Trophoblast cell (in vitro differentiated cells and primary cell): ENCODE data around the gene PDLIM5.
A peak's percentile ranks its signal among the peaks of the same experiment; 100 is the strongest.

Experiments used
- DNase-seq, 2 donors: peaks; one replicate each; pipeline ENCODE4 v3.0.0-alpha.2; 2016
- H2AFZ ChIP-seq: 2 replicates; pipeline ENCODE4 v1.6.1; 2013; ENCODE audit warnings: low read length, moderate library complexity, mild to moderate bottlenecking; ENCODE audit not compliant: insufficient read depth, poor library complexity
- H2AK5ac ChIP-seq: 2 replicates; pipeline ENCODE4 v1.6.1; 2013; ENCODE audit warnings: mild to moderate bottlenecking, low read length
- H2BK120ac ChIP-seq: 2 replicates; pipeline ENCODE4 v1.6.1; 2013; ENCODE audit warnings: low read length, mild to moderate bottlenecking, moderate library complexity; ENCODE audit not compliant: insufficient read depth, poor library complexity
- H2BK12ac ChIP-seq: 2 replicates; pipeline ENCODE4 v1.6.1; 2013; ENCODE audit warnings: mild to moderate bottlenecking, low read length, moderate library complexity
- H2BK5ac ChIP-seq: 2 replicates; pipeline ENCODE4 v1.6.1; 2013; ENCODE audit warnings: low read length, low read depth, moderate library complexity, mild to moderate bottlenecking; ENCODE audit not compliant: poor library complexity
- H3K14ac ChIP-seq: 2 replicates; pipeline ENCODE4 v1.6.1; 2013; ENCODE audit warnings: mild to moderate bottlenecking, low read length
- H3K18ac ChIP-seq: 2 replicates; pipeline ENCODE4 v1.6.1; 2013; ENCODE audit warnings: mild to moderate bottlenecking, low read length
- H3K23ac ChIP-seq: 2 replicates; pipeline ENCODE4 v1.6.1; 2013; ENCODE audit warnings: low read length
- H3K27ac ChIP-seq: 2 replicates; pipeline ENCODE4 v1.5.1; 2013; ENCODE audit warnings: low read depth, mild to moderate bottlenecking, inconsistent platforms, low read length, moderate library complexity
- H3K27me3 ChIP-seq: 2 replicates; pipeline ENCODE4 v1.6.1; 2013; ENCODE audit warnings: inconsistent platforms, mild to moderate bottlenecking, low read length, moderate library complexity; ENCODE audit not compliant: insufficient read depth
- H3K36me3 ChIP-seq, 2 experiments: 1 replicate in 1 of 2; 2 replicates in 1 of 2; pipeline ENCODE4 v1.6.1; 2013; ENCODE audit warnings: low read length in 2 of 2, mild to moderate bottlenecking in 2 of 2, moderate library complexity in 1 of 2; ENCODE audit not compliant: insufficient read depth in 2 of 2, control insufficient read depth in 1 of 2
- H3K4ac ChIP-seq: 2 replicates; pipeline ENCODE4 v1.6.1; 2013; ENCODE audit warnings: low read depth, mild to moderate bottlenecking, low read length, moderate library complexity
- H3K4me1 ChIP-seq, 2 experiments: 1 replicate in 1 of 2; 2 replicates in 1 of 2; pipeline ENCODE4 v1.6.1; 2013; ENCODE audit warnings: low read length in 2 of 2, mild to moderate bottlenecking in 2 of 2, moderate library complexity in 1 of 2; ENCODE audit not compliant: insufficient read depth in 2 of 2, control insufficient read depth in 1 of 2
- H3K4me2 ChIP-seq: 2 replicates; pipeline ENCODE4 v1.6.1; 2013; ENCODE audit warnings: inconsistent platforms, mild to moderate bottlenecking, low read length, moderate library complexity
- H3K4me3 ChIP-seq: 2 replicates; pipeline ENCODE4 v1.5.1; 2013; ENCODE audit warnings: mild to moderate bottlenecking, low read depth, low read length, inconsistent platforms
- H3K79me1 ChIP-seq: one replicate; pipeline ENCODE4 v1.6.1; 2013; ENCODE audit warnings: low read length
- H3K79me2 ChIP-seq: 2 replicates; pipeline ENCODE4 v1.6.1; 2013; ENCODE audit warnings: low read length, mild to moderate bottlenecking; ENCODE audit not compliant: control insufficient read depth, insufficient read depth, poor library complexity
- H3K9ac ChIP-seq: 2 replicates; pipeline ENCODE4 v1.6.1; 2013; ENCODE audit warnings: mild to moderate bottlenecking, low read length
- H3K9me3 ChIP-seq: 2 replicates; pipeline ENCODE4 v1.6.1; 2013; ENCODE audit warnings: low read depth, mild to moderate bottlenecking, control low read depth, inconsistent platforms, low read length; ENCODE audit not compliant: insufficient read depth
- H4K12ac ChIP-seq: 2 replicates; pipeline ENCODE4 v1.6.1; 2013; ENCODE audit warnings: low read depth, mild to moderate bottlenecking, low read length, moderate library complexity
- H4K8ac ChIP-seq: 2 replicates; pipeline ENCODE4 v1.6.1; 2013; ENCODE audit warnings: low read depth, mild to moderate bottlenecking, low read length, moderate library complexity
- H4K91ac ChIP-seq: one replicate; pipeline ENCODE4 v1.6.1; 2013; ENCODE audit warnings: low read depth, mild to moderate bottlenecking, low read length, moderate library complexity
- WGBS: extraction: QIAGEN DNeasy Blood & Tissue Kit; methylation state at CpG from one replicate; pipeline ENCODE4 v1.1.7; 2013; ENCODE audit warnings: missing lambda C conversion rate; ENCODE audit not compliant: insufficient read length, insufficient coverage; ENCODE audit errors: extremely low coverage; 5-methylcytosine and 5-hydroxymethylcytosine counted together

The PDLIM5 gene

DNA sequence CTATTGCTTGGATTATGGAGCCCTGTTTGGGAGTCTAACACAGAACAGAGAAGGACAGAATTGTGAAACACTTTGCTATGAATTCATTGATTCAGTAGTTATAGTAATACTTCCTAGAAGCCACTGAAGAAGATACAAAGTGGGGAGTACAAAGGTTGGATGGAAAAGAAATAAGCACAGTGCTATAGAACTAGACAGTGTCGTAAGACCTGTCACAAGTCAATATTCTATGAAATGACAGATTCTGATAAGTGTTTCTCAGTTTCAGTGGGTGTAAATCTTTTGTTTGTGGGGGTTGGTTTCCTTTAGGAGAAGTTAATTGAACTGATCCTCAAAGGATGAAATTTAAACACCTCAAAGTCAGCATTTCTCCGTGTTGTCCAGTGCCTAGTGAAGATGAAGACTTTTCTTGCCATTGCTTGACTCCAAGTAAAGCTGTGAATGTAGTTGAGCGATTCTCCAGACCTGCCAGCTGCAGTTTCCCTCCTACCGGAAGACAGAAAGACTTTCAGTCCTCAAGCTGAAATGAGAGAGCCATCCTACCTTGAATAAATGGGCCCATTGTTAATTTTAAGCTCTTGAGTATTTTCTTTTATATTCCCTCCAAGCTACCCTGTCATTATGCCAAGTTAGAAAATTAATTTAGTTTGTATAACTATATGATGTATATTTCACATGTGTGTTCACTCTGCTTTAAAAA lies 7.9 kb downstream of the PDLIM5 start:
- Histone ChIP-seq H3K79me1 (no peaks in the 10 kb centered on the region), H3K27me3 (no peaks in the 10 kb centered on the region), H2BK12ac (no peak overlapping the region), H3K9ac (no peak overlapping the region), H2AFZ (no peak overlapping the region), H3K9me3 (no peaks in the 10 kb centered on the region), H4K91ac (no peak overlapping the region), H3K4me2 (no peak overlapping the region), H3K4me1 (no peaks in the 10 kb centered on the region), H3K4me3 (no peak overlapping the region), H3K79me2 (no peaks in the 10 kb centered on the region), H3K36me3 (peaks cover 4% of the 10 kb centered on the region in 2 experiments), H3K14ac (no peak overlapping the region), H3K27ac (no peak overlapping the region), H3K4ac (no peak overlapping the region), H2BK120ac (no peak overlapping the region), H4K12ac (no peak overlapping the region), H3K23ac (no peak overlapping the region), H4K8ac (no peak overlapping the region), H2BK5ac (no peak overlapping the region), H2AK5ac (no peak overlapping the region), H3K18ac (no peak overlapping the region)
- DNase-seq = no peak
- no CpG with 5 or more reads among the region's 4 CpGs for WGBS

DNA sequence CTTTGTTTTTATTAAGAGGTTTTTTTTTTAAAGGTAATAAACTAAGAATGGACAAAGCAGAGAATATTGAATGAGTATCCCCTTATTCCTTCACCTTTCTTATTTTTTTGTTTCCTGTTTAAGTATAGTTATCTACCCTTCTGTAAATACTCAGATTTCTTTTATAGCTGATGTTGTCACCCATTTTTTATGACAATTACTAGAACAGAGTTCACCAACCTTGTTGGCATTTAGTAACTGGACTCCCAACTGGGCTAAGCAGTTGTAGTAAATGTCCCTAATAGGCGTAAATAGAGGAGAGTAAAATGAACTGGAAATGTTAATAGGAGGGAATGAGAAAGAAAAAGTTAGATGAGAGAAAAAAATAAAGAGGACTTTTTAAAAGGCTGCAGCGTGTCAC lies 9.8 kb downstream of the PDLIM5 start:
- Histone ChIP-seq H3K4me1 (no peaks in the 10 kb centered on the region), H3K4me2 (no peak overlapping the region), H3K27me3 (no peaks in the 10 kb centered on the region), H3K14ac (no peak overlapping the region), H2BK12ac (no peak overlapping the region), H2AK5ac (no peak overlapping the region), H3K36me3 (no peaks in the 10 kb centered on the region), H2AFZ (no peak overlapping the region), H2BK5ac (no peak overlapping the region), H3K9ac (no peak overlapping the region), H3K4me3 (no peak overlapping the region), H3K18ac (no peak overlapping the region), H3K4ac (no peak overlapping the region), H3K23ac (no peak overlapping the region), H4K12ac (no peak overlapping the region), H3K9me3 (no peaks in the 10 kb centered on the region), H3K79me2 (peaks cover 2% of the 10 kb centered on the region), H2BK120ac (no peak overlapping the region), H3K27ac (no peak overlapping the region), H3K79me1 (no peaks in the 10 kb centered on the region), H4K8ac (no peak overlapping the region), H4K91ac (no peak overlapping the region)
- WGBS = no CpG with 5 or more reads among the region's 2 CpGs
- DNase-seq = no peak

- H3K36me3 ChIP-seq = no peaks in the 10 kb centered on the region
- H4K12ac ChIP-seq = no peak overlapping the region
- H3K4me2 ChIP-seq = no peak overlapping the region
- peaks cover 2% of the 10 kb centered on the region for H3K79me2 ChIP-seq
- no peaks in the 10 kb centered on the region for H3K4me1 ChIP-seq
- H3K27ac ChIP-seq = no peak overlapping the region
- H3K14ac ChIP-seq = no peak overlapping the region
- H2AK5ac ChIP-seq = no peak overlapping the region
- H4K91ac ChIP-seq = no peak overlapping the region
- no peaks in the 10 kb centered on the region for H3K27me3 ChIP-seq
- no peak overlapping the region for H3K9ac ChIP-seq
- H2AFZ ChIP-seq = no peak overlapping the region
- H2BK12ac ChIP-seq = no peak overlapping the region
- H3K4ac ChIP-seq = no peak overlapping the region
- no peak overlapping the region for H2BK5ac ChIP-seq
- H2BK120ac ChIP-seq = no peak overlapping the region
- H3K79me1 ChIP-seq = no peaks in the 10 kb centered on the region
- H3K9me3 ChIP-seq = no peaks in the 10 kb centered on the region
- peak in 1 of 2 donors; percentile 51 for DNase-seq
- no peak overlapping the region for H3K4me3 ChIP-seq
- WGBS = no CpG with 5 or more reads among the region's 1 CpG
- H3K18ac ChIP-seq = no peak overlapping the region
- no peak overlapping the region for H4K8ac ChIP-seq
- no peak overlapping the region for H3K23ac ChIP-seq
These were observed 10.8 kb downstream of the PDLIM5 start for GRCh38 chr4:94462572-94462971.

DNA sequence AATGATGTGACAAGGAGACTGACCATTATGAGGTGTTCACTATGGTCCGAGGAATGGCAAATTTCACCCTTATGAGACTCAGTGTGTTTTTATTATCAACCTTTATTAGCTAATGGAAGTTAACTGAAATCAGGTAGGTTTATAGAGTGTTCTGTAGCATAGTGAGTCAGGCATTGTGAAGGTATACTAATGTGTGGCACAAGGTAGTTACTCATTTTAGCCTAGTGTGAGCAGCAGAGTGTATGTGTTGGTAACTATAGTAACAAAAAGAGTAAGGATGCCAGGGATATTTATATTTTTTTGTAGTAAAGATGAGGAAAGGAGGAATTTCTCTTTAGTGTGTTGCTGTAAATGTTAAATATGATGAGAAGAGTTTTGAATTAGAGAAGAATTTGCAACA lies 12.0 kb downstream of the PDLIM5 start:
- Histone ChIP-seq H3K9ac (no peak overlapping the region), H2AK5ac (no peak overlapping the region), H3K27me3 (no peaks in the 10 kb centered on the region), H4K91ac (no peak overlapping the region), H3K4ac (no peak overlapping the region), H3K23ac (no peak overlapping the region), H3K79me2 (peaks cover 2% of the 10 kb centered on the region), H3K36me3 (no peaks in the 10 kb centered on the region), H3K9me3 (no peaks in the 10 kb centered on the region), H2AFZ (no peak overlapping the region), H3K18ac (no peak overlapping the region), H4K8ac (no peak overlapping the region), H4K12ac (no peak overlapping the region), H3K4me3 (no peak overlapping the region), H3K14ac (no peak overlapping the region), H3K4me1 (no peaks in the 10 kb centered on the region), H3K79me1 (no peaks in the 10 kb centered on the region), H2BK12ac (no peak overlapping the region), H2BK120ac (no peak overlapping the region), H3K4me2 (no peak overlapping the region), H2BK5ac (no peak overlapping the region), H3K27ac (no peak overlapping the region)
- WGBS = no CpG with 5 or more reads among the region's 1 CpG
- peak in 1 of 2 donors; percentile 68 for DNase-seq
